IgD-negative memory B cell (primary cell): ENCODE results near the gene ZNHIT1. TPM values are rescaled to one million over a fixed set of nuclear protein-coding genes. Genes with fewer than 3 reads are reported as not detected.
"Not testable (repeated sequence)": the region's sequence is repeated elsewhere in the genome, so short reads cannot be mapped to it uniquely, and the experiment has no call there.

Experiments
- H3K27ac Mint-ChIP-seq, 3 donors: one replicate each; pipeline ENCODE4 v1.8.0; 2020 to 2022; ENCODE audit warnings: mild to moderate bottlenecking in 3 of 3, mixed read lengths in 3 of 3, moderate library complexity in 1 of 3
- H3K27me3 Mint-ChIP-seq: one replicate; pipeline ENCODE4 v1.8.0; 2021; ENCODE audit warnings: mixed read lengths
- H3K36me3 Mint-ChIP-seq: one replicate; pipeline ENCODE4 v1.8.0; 2020; ENCODE audit warnings: mild to moderate bottlenecking, mixed read lengths
- H3K4me1 Mint-ChIP-seq, 3 donors: one replicate each; pipeline ENCODE4 v1.8.0; 2020 to 2022; ENCODE audit warnings: mixed read lengths in 3 of 3, mild to moderate bottlenecking in 1 of 3
- H3K4me3 Mint-ChIP-seq, 4 donors: one replicate each; pipeline ENCODE4 v1.8.0; 2020 to 2022; ENCODE audit warnings: mild to moderate bottlenecking in 4 of 4, mixed read lengths in 4 of 4, moderate library complexity in 3 of 4
- H3K9me3 Mint-ChIP-seq, 3 donors: one replicate each; pipeline ENCODE4 v1.8.0; 2020 to 2021; ENCODE audit warnings: mixed read lengths in 3 of 3, mild to moderate bottlenecking in 1 of 3
- polyA plus RNA-seq: library from polyadenylated mRNA; unstranded; fragments of 300-500 nt; fragmentation: Illumina TruSeq; gene quantifications from one replicate; pipeline ENCODE4 v1.2.3, GENCODE V29; 2021

ZNHIT1 gene
- polyA plus RNA-seq, 1 donor from 2014 or later, result 54.4 TPM

- H3K27ac Mint-ChIP-seq, result no peak overlapping the region
- H3K27me3 Mint-ChIP-seq, result peaks cover 69% of the 10 kb centered on the region
- peak overlapping the region in 1 of 4 donors; percentile 60 for H3K4me3 Mint-ChIP-seq
- peaks cover 3% of the 10 kb centered on the region for H3K36me3 Mint-ChIP-seq
- peaks cover 4 to 12% (median 8%) of the 10 kb centered on the region in 3 donors for H3K4me1 Mint-ChIP-seq
- peaks cover 0 to 3% (median 0%) of the 10 kb centered on the region in 3 donors for H3K9me3 Mint-ChIP-seq
Measured at GRCh38 chr7:101177644-101178043, 40.3 kb upstream of the ZNHIT1 start.

GRCh38 chr7:101179117-101179516 lies 38.8 kb upstream of the ZNHIT1 start:
- H3K4me3 Mint-ChIP-seq, result peak overlapping the region in 2 of 4 donors; percentile 65 to 70
- no peak overlapping the region for H3K27ac Mint-ChIP-seq
- H3K4me1 Mint-ChIP-seq, result peaks cover under 1 to 8% (median 7%) of the 10 kb centered on the region in 3 donors
- peaks cover 0 to 1% (median 0%) of the 10 kb centered on the region in 3 donors for H3K9me3 Mint-ChIP-seq
- H3K36me3 Mint-ChIP-seq, result peaks cover 3% of the 10 kb centered on the region
- peaks cover 59% of the 10 kb centered on the region for H3K27me3 Mint-ChIP-seq

DNA sequence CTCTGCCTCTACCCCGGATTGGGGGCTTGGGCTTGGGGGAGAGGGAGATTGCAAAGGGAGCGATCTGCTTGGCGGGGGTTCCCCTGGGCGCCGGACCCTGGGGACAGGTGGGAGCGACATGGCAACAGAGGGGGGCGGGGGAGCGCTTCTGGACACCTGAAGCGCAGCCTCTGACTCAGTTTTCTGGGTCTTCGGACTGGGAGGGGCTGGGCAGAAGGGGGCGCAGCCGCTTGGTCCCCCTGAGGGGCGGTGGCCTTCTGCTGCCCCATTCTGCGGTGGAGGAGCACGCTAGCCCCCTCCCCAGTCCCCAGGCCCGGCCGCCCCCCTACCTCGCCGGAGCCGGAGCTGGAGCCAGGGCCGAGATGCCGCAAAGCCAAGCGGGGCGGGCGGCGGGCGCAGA lies 38.3 kb upstream of the ZNHIT1 start:
- no peak overlapping the region for H3K27ac Mint-ChIP-seq
- peaks cover 53% of the 10 kb centered on the region for H3K27me3 Mint-ChIP-seq
- H3K36me3 Mint-ChIP-seq, result peaks cover 3% of the 10 kb centered on the region
- peak overlapping the region in 2 of 4 donors; percentile 4 to 70 for H3K4me3 Mint-ChIP-seq
- peaks cover 0 to 6% (median 4%) of the 10 kb centered on the region in 3 donors for H3K4me1 Mint-ChIP-seq
- H3K9me3 Mint-ChIP-seq, result peaks cover 0 to 1% (median 0%) of the 10 kb centered on the region in 3 donors

- Mint-ChIP-seq H3K4me1 (peaks cover 0 to 6% (median 4%) of the 10 kb centered on the region in 3 donors), H3K9me3 (peaks cover 0 to 1% (median 0%) of the 10 kb centered on the region in 3 donors), H3K36me3 (peaks cover 3% of the 10 kb centered on the region), H3K27me3 (peaks cover 51% of the 10 kb centered on the region), H3K4me3 (peak within 1 kb of the TSS in 3 of 4 donors; percentile 4 to 78 (median 66)), H3K27ac (peak within 1 kb of the TSS in 1 of 3 donors; percentile 75)
Measured at GRCh38 chr7:101180130-101180755, 37.7 kb upstream of the ZNHIT1 start, which contains the start of gene NAT16. Gene NAT16, minus strand, starts transcription at chr7:101180293. Its CDS starts 5,486 bp downstream, at chr7:101174807.

- peaks cover 0 to 1% (median 0%) of the 10 kb centered on the region in 3 donors for H3K9me3 Mint-ChIP-seq
- peaks cover 16% of the 10 kb centered on the region for H3K27me3 Mint-ChIP-seq
- no peak overlapping the region for H3K4me3 Mint-ChIP-seq
- peaks cover 0 to 4% (median 2%) of the 10 kb centered on the region in 3 donors for H3K4me1 Mint-ChIP-seq
- H3K27ac Mint-ChIP-seq, result no peak overlapping the region
- peaks cover 3% of the 10 kb centered on the region for H3K36me3 Mint-ChIP-seq
Measured at GRCh38 chr7:101185258-101185839, 32.6 kb upstream of the ZNHIT1 start.

GRCh38 chr7:101186194-101186593 lies 31.8 kb upstream of the ZNHIT1 start:
- Mint-ChIP-seq H3K36me3 (no peaks in the 10 kb centered on the region), H3K27me3 (peaks cover 11% of the 10 kb centered on the region), H3K27ac (no peak overlapping the region), H3K4me3 (no peak overlapping the region), H3K4me1 (peaks cover 0 to 4% (median 0%) of the 10 kb centered on the region in 3 donors), H3K9me3 (peaks cover 0 to 1% (median 0%) of the 10 kb centered on the region in 3 donors)

DNA sequence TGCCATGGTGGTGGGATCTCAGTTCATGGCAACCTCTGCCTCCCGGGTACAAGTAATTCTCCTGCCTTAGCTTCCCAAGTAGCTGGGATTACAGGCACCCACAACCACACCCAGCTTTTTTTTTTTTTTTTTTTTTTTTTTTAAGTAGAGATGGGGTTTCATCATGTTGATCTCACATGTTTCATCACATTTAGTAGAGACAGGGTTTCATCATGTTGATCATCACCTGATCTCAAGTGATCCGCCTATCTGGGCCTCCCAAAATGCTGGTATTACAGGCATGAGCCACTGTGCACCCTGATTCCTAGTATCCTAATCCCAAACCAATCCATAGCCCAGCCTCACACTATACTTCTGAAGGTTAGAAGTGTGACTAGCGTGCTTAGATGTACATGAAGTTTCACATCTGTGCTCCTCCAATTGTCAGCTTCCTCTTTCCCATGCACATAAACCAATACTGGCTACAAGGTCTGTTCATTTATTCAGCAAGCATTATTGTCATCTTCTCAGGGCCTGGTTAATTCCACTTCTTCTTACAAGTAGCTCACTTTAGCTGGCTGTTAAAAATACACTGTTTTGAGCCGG lies 31.0 kb upstream of the ZNHIT1 start:
- Mint-ChIP-seq H3K4me3 (no peak overlapping the region), H3K4me1 (peaks cover 0 to 4% (median 0%) of the 10 kb centered on the region in 3 donors), H3K36me3 (no peaks in the 10 kb centered on the region), H3K27ac (no peak overlapping the region), H3K9me3 (peaks cover 0 to 1% (median 0%) of the 10 kb centered on the region in 3 donors), H3K27me3 (peaks cover 10% of the 10 kb centered on the region)

DNA sequence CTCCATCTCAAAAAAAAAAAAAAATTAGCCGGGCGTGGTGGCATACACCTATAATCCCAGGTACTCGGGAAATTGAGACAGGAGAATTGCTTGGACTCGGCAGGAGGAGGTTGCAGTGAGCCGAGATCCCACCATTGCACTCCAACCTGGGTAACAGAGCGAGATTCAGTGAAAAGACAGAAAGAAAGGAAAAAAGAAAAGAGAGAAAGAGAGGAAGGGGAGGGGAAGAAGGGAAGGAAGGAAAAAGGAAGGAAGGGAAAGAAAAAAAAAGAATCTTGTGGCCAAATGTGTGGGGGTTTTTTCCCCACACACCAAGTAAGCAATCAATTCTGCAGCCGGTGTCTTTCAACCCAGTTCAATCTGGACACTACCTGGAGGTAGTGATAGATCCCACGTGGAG lies 28.9 kb upstream of the ZNHIT1 start:
- H3K36me3 Mint-ChIP-seq, result peaks cover 2% of the 10 kb centered on the region
- no peak overlapping the region for H3K27ac Mint-ChIP-seq
- no peaks in the 10 kb centered on the region for H3K9me3 Mint-ChIP-seq
- peaks cover 1% of the 10 kb centered on the region for H3K27me3 Mint-ChIP-seq
- peaks cover 2 to 5% (median 3%) of the 10 kb centered on the region in 3 donors for H3K4me1 Mint-ChIP-seq
- H3K4me3 Mint-ChIP-seq, result no peak overlapping the region

GRCh38 chr7:101195884-101196283 lies 22.1 kb upstream of the ZNHIT1 start:
- Mint-ChIP-seq H3K27me3 (peaks cover 10% of the 10 kb centered on the region), H3K36me3 (peaks cover 2% of the 10 kb centered on the region), H3K4me3 (no peak overlapping the region), H3K9me3 (no peaks in the 10 kb centered on the region), H3K27ac (no peak overlapping the region), H3K4me1 (peaks cover 2 to 5% (median 3%) of the 10 kb centered on the region in 3 donors)

GRCh38 chr7:101197991-101198390 lies 20.0 kb upstream of the ZNHIT1 start:
- Mint-ChIP-seq H3K4me3 (no peak overlapping the region), H3K4me1 (peaks cover 0 to 3% (median 3%) of the 10 kb centered on the region in 3 donors), H3K27ac (no peak overlapping the region), H3K9me3 (no peaks in the 10 kb centered on the region), H3K36me3 (no peaks in the 10 kb centered on the region), H3K27me3 (peaks cover 20% of the 10 kb centered on the region)

DNA sequence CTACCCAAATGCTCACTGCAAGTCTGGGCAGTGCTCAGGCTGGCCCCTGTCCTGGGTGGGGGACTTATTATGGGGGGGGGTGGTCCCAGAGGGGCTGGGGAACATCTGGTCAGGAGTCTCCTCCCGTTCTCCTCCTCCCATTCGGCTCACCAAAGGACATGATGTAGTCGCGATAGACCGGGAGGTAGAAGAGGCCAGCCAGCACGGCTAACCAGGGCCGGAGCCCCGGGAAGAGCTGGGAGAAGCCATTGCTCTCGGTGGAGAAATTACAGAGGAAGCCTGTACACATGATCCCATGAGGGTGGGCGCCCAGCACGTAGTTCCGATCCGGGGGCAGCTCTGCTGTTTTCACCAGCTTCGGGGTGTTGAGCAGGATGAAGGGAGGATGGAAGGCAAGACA lies 19.5 kb upstream of the ZNHIT1 start:
- peaks cover 0 to 7% (median 3%) of the 10 kb centered on the region in 3 donors for H3K4me1 Mint-ChIP-seq
- H3K27ac Mint-ChIP-seq, result no peak overlapping the region
- no peaks in the 10 kb centered on the region for H3K36me3 Mint-ChIP-seq
- H3K27me3 Mint-ChIP-seq, result peaks cover 21% of the 10 kb centered on the region
- no peak overlapping the region for H3K4me3 Mint-ChIP-seq
- H3K9me3 Mint-ChIP-seq, result no peaks in the 10 kb centered on the region

DNA sequence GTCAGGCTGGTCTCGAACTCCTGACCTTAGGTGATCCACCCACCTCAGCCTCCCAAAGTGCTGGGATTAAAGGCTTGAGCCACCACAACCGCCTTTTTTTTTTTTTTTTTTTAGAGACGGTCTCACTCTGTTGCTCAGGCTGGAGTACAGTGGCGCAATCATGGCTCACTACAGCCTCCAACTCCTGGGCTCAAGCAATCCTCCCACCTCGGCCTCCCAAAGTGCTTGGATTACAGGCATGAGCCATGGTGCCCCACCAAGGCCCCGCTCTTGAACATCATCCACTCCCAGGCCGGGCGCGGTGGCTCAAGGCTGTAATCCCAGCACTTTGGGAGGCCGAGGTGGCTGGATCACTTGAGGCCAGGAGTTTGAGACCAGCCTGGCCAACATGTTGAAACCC lies 18.4 kb upstream of the ZNHIT1 start:
- Mint-ChIP-seq H3K27me3 (peaks cover 24% of the 10 kb centered on the region), H3K4me1 (peaks cover 9 to 12% (median 10%) of the 10 kb centered on the region in 3 donors)
- not testable (repeated sequence) for H3K27ac Mint-ChIP-seq, H3K4me3 Mint-ChIP-seq, H3K36me3 Mint-ChIP-seq, H3K9me3 Mint-ChIP-seq

GRCh38 chr7:101200504-101200861 lies 17.5 kb upstream of the ZNHIT1 start:
- Mint-ChIP-seq H3K4me1 (peaks cover 9 to 12% (median 10%) of the 10 kb centered on the region in 3 donors), H3K27ac (peak overlapping the region in 1 of 3 donors; percentile 27), H3K27me3 (peaks cover 24% of the 10 kb centered on the region), H3K4me3 (no peak overlapping the region), H3K36me3 (no peaks in the 10 kb centered on the region), H3K9me3 (no peaks in the 10 kb centered on the region)

DNA sequence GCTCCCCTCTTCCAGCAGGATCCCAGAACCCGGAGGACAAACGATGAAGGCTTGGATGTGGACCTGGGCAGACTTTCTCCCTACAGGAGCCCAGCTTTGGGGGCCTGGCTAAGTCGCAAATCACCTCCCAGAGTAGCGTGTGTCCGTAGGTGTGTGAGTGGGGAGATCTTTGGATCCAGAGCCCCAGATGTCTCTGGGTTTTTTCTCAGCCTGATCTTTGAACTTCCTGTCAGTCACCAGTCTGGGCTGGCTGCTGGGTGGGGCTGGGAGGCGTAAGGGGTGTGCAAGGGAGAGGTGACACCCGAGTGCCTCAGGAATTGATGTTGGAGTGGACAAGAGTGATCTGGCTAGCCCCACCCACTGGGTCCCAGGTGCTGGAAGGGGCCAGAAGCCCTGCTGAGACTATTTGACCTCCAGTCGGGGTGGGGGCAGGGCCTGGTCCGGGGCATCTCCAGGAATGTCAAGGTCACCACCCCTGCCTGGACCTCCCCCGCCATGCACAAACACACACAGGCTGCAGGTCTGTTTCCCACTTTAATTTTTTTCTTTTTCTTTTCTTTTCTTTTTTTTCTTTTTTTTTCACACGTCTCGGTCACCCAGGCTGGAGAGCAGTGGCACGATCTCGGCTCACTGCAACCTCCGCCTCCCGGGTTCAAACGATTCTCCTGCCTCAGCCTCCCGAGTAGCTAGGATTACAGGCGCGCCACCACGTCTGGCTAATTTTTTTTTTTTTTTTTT lies 16.9 kb upstream of the ZNHIT1 start, which contains the start of gene MOGAT3:
MOGAT3 (minus strand) TSS at position 175 of the 738 bp plus-strand sequence. CDS start 182 bp downstream, outside the sequence.
- Mint-ChIP-seq H3K4me1 (peaks cover 9 to 13% (median 10%) of the 10 kb centered on the region in 3 donors), H3K27ac (peak within 1 kb of the TSS in 2 of 3 donors; percentile 27 to 81), H3K4me3 (peak within 1 kb of the TSS in 2 of 4 donors; percentile 8 to 37), H3K9me3 (no peaks in the 10 kb centered on the region), H3K36me3 (no peaks in the 10 kb centered on the region), H3K27me3 (peaks cover 24% of the 10 kb centered on the region)
